ENCODE results near the gene NBPF15.
"Not testable (repeated sequence)": the region's sequence is repeated elsewhere in the genome, so short reads cannot be mapped to it uniquely, and the experiment has no call there.

DNA sequence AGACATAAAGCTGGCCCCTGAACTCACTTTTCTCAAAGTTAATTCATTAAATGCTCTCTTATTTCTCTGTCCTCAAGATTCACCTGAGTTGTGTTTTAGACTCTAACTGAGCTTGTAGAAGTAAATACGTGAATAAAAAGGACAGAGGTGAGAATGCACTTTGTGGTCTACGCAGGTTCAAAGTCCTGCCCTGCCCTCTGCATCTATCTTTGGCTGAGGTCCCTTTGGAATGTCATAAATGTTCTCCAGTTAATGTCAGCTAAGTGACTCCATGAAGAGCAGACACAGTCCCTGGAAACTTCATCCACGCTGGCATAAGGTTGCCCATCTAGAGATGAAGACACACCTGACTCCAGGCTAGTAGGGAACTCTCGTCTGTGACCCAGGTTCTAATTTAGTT is 10.0 kb upstream of the NBPF15 start:
- TF ChIP-seq, protein P1, sequence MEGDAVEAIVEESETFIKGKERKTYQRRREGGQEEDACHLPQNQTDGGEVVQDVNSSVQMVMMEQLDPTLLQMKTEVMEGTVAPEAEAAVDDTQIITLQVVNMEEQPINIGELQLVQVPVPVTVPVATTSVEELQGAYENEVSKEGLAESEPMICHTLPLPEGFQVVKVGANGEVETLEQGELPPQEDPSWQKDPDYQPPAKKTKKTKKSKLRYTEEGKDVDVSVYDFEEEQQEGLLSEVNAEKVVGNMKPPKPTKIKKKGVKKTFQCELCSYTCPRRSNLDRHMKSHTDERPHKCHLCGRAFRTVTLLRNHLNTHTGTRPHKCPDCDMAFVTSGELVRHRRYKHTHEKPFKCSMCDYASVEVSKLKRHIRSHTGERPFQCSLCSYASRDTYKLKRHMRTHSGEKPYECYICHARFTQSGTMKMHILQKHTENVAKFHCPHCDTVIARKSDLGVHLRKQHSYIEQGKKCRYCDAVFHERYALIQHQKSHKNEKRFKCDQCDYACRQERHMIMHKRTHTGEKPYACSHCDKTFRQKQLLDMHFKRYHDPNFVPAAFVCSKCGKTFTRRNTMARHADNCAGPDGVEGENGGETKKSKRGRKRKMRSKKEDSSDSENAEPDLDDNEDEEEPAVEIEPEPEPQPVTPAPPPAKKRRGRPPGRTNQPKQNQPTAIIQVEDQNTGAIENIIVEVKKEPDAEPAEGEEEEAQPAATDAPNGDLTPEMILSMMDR (IDR thresholded peaks at IDR 0.05), result not testable (repeated sequence)
- TF ChIP-seq EZH2 (IDR thresholded peaks at IDR 0.05; ENCODE audit: borderline replicate concordance, insufficient read depth, low read depth, low read length, poor library complexity, severe bottlenecking), result not testable (repeated sequence)
